GM12872 (cell line): ENCODE data around the gene SUSD4.

ENCODE experiments used
- TF ChIP-seq, protein P1 (sequence below): IDR thresholded peaks from 3 replicates; pipeline ENCODE4 v1.5.1; 2011; ENCODE audit warnings: low read depth, mild to moderate bottlenecking, low read length, moderate library complexity; ENCODE audit not compliant: insufficient read depth

The SUSD4 gene

DNA sequence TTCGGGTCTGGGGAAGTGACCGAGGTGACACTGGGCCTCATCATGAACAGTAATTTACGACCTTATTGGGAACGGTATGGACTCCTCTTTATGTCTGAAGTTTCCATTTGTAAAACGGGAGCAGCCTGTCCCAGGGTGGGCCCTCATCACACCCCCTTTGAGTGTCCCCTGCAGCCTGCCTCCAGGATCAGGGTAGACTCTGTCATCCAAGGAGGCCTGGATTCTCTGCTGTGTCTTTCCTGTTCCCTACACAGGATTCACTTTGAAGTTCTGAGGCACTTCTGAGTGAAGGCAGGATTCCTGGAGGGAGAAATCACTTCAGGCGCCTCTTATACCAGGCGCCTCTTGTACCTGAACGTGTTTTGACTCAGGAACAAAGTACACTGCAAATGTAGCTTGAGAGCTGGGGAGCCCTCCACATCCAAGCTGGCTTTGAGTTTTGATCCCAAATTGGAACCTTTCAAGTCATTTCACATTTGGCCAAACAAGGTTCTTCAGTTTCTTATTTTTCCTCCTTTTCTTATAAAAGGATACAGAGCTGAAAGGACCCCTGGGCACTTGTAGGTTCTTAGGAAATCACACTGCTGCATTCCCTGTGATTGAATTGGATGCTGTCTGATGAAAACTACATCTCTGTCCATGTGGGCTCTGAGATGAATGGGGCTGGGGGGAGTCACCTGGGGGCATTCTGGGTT is 106.0 kb downstream of the SUSD4 start:
- TF ChIP-seq, protein P1, sequence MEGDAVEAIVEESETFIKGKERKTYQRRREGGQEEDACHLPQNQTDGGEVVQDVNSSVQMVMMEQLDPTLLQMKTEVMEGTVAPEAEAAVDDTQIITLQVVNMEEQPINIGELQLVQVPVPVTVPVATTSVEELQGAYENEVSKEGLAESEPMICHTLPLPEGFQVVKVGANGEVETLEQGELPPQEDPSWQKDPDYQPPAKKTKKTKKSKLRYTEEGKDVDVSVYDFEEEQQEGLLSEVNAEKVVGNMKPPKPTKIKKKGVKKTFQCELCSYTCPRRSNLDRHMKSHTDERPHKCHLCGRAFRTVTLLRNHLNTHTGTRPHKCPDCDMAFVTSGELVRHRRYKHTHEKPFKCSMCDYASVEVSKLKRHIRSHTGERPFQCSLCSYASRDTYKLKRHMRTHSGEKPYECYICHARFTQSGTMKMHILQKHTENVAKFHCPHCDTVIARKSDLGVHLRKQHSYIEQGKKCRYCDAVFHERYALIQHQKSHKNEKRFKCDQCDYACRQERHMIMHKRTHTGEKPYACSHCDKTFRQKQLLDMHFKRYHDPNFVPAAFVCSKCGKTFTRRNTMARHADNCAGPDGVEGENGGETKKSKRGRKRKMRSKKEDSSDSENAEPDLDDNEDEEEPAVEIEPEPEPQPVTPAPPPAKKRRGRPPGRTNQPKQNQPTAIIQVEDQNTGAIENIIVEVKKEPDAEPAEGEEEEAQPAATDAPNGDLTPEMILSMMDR: no peak

GRCh38 chr1:223256034-223256433 is 107.9 kb downstream of the SUSD4 start:
- TF ChIP-seq, protein P1: no peak

- TF ChIP-seq, protein P1: no peak
Observed at GRCh38 chr1:223253916-223254315, 110.1 kb downstream of the SUSD4 start.

- TF ChIP-seq, protein P1: no peak
Observed at GRCh38 chr1:223250632-223251015, 113.4 kb downstream of the SUSD4 start.

- TF ChIP-seq, protein P1: no peak
Observed at GRCh38 chr1:223249854-223250631, 113.9 kb downstream of the SUSD4 start.

DNA sequence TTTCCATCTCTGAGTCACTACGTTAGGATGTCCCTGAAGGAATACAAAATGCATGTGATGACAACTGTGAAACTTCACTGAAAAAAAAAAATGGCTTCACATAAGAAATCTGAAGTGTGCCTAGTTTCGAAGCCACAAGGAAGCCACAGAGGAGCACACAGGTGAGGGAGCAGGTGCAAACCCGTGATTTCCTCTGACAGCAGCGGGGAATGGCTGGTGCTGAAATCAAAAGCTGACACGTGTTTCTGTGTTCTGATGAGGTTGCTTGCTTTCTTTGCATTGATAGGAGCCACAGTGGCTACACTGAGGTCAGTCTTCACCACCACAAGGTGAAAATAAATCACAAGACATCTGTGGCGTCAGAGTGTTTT is 115.2 kb downstream of the SUSD4 start:
- TF ChIP-seq, protein P1: no peak

DNA sequence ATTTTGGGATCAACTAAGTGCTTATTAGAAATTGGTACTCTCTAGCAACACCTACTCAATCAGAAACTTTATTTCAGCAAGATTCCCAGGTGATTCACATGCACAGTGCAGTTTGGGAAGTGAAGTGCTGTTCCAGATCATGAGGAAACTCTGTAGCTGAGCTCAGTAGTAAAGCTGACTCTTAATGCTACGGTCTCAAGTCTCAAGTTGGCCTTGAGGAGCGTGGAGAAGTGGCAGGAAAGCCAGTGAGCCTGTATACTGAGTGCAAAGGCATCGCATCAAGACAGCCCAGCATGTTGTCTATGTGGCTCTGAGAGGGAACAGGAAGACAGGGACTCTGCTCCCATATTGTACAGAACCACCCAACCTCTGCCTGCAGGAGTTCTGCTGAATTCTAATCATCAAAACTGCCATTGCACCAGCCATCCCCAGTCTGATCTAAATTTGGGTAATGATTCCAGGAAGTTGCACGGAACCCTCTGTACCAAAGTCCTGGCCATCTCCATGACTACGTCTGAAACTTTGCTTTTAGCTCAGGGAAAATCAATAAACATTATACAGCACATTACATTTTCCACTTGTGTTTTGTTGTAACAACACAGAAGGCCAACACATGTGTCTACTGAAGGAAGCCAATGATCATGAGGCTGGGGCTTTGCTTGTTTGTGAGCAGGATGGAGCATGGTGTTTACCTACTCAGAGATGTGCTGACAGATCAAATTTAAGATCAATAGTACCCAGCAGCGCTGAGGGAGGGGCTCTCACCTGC is 115.8 kb downstream of the SUSD4 start:
- TF ChIP-seq, protein P1: no peak
